Skin of body (tissue), 2 donors: ENCODE results near the gene CERS1. TPM values are rescaled to one million over a fixed set of nuclear protein-coding genes. Genes with fewer than 3 reads are reported as not detected.

ENCODE experiments used
- DNase-seq: peaks from one replicate; lab custom pipeline; 2025; lab: John Stamatoyannopoulos, UW
- total RNA-seq: library from RNA; depleted of rRNA; stranded (reverse); fragments of >200 nt; gene quantifications from one replicate; pipeline ENCODE4 v1.2.3, GENCODE V29; 2014

The CERS1 gene
- total RNA-seq, 1 donor from 2014 or later: 2.5 TPM

DNA sequence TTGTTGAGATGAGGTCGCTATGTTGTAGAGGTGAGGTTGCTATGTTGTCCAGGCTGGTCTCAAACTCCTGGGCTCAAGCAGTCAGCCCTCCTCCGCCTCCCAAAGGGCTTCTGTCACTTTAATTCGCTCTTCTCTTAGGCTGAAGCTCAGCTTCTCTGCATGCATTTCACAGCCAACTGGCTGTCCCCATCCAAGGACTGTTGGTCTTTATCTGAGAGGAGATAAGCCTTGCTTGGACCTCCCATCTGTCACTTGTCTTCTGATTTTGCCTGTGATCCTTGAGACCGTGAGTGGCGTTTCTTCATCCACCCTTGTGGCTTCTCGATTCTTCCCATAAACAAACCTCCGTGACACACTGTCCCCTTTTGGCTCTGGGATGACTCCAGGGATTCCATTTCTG lies 24.4 kb downstream of the CERS1 start:
- DNase-seq: no peak

DNA sequence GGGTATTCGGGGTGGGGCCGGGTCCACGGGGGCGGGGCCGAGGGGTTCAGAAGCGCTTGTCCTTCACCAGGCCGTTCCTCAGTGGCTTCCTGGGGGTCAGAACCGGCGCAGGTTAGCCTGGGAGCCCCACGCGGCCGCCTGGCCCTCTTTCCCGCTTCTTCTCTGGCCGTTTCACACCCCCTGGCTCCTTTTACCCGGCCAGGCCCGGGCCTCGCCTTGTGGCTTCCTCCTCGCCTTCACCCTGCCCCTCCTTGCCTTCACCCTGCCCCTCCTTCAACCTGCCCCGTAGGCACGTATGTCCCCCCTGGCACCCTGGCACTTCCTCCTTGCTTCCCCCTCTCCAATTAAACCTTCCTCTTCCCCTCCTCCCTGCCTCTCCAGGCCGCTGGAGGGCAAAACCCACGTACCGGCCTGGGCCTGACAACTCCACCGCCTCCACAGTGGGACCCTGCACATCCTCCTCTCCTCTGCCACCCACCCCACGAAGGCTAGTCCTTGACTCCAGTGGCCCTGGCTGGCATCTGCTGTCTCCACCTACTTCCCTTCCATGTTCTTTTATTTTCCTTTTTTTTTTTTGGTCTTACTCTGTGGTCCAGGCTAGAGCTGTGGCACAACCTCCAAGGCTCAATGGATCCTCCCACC lies 25.3 kb downstream of the CERS1 start:
- DNase-seq: no peak

DNA sequence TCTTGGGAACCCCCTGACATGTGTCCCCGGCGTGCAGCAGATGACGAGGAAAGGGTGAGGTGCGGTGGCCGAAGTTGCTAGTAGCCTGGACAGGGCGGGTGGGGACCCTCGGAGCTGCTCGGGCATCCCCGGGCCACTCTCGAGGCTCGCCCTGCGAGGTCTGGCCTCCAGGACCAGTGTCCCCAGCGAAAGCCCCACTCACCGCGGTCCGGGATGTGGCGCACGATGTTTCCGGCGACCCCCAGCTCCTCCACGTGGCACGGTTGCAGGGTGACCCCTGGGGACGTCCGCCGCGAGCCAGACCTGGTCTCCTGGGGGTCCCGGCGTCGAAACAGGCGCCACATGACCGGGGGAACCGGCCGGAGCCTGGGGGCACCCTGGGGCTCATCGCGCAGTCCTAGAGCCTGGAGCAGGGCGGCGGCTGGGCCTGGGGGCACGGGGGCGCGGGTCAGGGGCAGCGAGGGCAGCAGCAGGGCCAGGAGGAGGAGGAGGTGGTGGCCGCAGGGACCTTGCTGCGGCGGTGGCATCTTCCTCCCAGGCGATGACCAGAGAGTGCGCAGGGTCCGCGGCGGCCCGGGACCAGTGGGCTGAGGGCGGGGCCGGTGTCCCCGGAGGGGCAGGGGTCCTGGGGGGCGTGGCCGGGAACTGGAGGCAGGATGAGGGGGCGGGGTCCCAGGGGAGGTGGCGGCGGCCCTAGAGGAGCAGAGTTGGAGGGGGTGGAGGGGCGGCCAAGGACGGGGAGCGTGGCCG lies 26.0 kb downstream of the CERS1 start:
- no peak for DNase-seq

DNA sequence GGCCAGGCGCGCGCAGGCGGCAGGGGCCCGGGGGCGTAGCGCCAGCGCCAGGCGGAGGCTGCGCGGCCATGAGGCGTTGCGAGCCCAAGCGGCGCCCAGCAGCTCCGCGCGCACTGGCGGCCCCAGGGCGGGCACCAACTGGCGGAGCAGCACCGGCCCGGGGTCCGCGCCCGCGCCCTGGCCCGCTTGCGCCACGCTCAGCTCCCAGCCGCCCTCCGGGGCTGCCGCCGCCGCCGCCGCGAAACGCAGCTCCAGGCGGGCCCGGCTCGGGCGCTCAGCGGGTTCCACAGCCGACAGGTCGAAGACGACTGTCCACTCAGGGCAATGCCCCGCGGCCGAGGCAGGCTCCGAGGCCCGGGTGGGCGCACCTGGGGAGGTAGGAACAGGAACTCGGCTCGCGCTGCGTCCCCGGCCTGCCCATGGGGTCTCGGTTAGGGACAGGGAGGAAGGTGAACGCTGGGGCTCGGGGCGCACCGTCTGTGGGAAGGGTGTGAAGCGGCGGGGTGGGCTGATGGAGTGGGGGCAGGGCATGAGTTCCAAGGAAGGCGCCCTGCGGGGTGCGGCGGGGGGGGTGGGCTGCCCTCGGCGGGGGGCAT lies 26.8 kb downstream of the CERS1 start:
- no peak for DNase-seq

DNA sequence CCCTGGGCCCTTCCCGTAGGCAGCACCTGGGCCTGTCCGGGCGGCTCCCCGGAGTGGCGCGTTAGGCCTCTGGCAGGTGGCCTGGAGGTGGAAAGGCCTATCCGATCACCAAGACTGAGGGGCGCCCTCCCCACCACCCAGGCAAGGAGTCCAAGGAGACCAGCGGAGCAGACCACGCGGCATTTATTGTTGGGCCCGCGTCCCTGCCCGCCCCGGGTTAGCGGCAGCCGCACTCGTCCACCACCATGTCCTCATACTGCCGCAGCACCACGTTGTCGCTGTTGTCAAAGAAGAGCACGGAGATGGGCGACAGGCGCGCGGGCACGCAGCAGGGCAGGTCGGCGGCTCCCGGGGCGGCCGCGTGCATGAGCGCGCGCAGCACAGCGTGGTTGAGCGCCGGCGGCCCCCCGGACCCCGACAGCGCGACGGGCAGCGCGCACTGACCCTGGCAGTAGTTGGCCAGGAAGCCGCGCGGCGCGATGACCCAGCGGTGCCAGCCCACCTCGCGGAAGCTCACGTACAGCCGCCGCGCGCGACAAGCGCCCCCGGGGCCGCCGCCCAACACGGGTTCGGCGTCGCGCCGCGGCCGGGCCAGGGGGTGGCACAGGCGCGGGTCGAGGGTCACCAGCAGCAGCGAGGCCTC lies 27.5 kb downstream of the CERS1 start:
- no peak for DNase-seq

DNA sequence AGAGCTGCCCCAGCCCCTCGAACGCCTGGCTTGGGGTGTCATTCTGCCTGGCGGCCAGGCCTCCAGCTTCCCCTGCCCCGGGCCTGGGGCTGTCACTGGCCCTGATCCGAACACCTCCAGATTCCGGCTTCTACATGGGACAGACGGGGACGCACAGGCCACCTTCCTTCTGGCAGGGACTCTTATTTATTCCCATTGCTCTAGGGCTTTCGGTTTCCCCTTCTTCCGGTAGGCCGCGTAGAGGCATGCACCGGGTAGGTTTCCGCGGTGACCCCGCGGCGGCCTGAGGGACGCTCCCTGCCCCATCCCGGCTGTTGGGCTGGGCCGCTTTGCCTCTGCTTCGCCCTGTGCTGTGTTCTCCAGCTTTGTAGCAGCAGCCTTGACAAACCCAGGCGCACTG lies 28.2 kb downstream of the CERS1 start:
- no peak for DNase-seq

DNA sequence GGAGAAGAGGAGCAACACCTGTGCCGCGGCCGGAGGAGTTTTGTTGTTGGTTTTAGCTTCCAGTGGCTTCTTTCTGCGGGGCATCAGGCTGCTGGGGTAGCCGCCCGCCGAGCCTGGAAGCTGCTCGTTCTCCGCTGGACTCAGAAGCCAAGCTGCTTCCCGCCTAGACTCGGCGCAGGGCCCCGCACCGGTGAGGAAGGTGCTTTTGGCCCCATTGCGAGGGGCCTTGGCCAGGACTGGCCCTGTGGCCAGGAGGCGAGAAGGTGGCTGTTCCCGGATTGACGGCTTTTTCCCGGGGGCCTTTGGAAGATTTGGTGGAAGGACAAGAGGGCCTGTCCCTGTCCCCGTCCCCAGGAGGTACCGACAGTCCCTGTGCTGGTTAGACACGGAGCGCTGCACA lies 28.8 kb downstream of the CERS1 start:
- no peak for DNase-seq

DNA sequence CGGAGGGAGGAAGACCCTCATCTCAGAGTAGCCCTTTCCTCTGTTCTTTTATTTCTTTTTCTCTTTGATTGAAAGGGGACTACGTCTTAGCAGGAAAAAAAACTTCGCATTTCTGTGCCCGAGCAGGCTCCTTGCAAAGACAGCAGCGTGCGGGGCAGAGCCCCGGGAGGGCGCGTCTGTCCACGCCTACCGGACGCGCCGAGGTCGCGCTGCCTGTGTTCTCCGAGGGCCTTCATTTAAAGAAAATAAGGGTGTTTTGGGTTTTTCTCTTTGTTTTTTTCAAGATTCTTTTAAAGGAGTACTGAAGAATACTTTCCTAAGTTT lies 29.2 kb downstream of the CERS1 start:
- DNase-seq: no peak

DNA sequence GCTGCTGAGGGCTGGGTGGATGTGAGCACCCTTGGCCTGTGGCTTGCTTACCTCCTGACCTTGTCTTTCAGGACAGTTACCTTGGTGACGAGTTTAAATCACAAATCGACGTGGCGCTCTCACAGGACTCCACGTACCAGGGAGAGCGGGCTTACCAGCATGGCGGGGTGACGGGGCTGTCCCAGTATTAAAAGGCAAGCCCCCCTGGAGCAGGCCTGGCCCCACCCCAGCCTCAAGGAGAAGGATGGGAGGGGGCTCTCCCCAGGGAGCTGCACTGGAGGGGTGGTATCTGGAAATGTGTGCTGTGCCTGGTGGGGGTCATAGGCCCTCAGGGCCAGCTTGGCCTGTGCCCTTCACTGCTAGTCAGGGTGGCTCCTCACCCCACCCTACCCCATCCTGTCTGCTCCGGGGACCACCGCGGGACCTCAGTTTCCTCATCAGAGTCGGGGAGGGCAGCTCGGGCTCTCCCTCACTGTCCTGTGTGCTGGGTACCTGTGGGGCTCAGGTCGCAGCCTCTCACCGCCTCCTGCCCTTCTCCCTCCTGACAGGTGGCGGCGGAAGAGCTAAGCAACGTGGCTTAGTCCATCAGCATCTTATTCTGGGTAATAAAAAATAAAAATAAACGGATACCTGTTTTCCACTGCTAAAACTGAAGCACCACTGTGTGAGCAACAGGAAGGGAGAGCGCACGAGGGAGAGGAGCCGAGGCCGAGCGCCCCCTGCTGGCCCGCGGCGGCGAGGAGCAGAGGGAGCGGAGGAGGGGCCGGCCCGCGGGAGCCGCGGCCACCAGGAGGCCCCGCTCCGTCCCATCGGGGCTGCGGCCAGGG lies 29.8 kb downstream of the CERS1 start:
- no peak for DNase-seq

DNA sequence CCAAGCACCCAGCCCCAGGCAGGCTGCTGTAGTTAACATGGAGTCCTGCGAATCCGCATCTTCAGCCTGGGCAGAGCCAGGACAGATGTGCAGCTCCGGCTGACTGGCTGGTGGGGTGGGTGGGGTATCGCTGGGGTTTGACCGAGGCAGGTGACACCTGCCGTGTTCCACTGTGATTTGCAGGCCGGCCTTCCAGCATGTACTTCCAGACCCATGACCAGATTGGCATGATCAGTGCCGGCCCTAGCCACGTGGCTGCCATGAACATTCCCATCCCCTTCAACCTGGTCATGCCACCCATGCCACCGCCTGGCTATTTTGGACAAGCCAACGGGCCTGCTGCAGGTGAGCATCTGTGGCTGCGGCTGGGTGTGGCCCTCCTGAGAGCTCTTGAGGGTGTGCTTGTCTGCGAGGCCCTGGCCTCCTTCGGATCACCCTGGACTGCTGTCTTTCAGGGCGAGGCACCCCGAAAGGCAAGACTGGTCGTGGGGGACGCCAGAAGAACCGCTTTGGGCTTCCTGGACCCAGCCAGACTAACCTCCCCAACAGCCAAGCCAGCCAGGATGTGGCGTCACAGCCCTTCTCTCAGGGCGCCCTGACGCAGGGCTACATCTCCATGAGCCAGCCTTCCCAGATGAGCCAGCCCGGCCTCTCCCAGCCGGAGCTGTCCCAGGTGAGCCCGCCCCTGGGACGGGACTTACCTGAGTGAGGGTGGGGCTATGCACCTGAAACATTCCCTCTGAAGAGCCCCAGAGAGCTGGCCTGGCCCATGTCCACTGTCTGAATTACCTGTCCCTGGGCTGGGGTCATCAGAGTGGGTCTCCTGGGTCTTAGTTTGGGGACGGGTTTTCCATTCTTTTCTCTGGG lies 30.6 kb downstream of the CERS1 start:
- no peak for DNase-seq

DNA sequence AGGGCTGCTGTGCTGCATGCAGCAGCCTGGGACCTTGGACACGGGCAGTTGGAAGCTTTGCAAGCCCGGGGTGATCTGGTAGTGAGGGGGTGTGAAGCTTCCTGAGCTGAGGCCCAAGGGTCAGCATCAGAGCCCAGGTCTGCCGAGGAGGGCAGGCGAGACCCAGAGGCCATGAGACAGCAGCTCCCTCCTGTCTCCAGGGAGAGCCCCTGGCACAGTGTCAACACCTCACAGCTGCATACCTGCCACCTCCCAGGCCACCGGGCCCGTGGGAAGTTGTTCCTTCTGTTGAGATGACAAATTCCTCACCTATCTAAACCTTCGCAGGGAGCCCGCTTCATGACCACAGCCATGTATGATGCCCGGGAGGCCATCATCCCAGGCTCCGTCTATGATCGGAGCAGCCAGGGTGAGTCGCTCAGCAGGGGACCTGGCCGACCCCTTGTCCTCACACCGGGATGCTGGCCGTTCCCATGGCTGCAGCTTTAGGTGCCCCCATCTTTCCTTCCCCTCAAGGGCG lies 32.1 kb downstream of the CERS1 start:
- no peak for DNase-seq

DNA sequence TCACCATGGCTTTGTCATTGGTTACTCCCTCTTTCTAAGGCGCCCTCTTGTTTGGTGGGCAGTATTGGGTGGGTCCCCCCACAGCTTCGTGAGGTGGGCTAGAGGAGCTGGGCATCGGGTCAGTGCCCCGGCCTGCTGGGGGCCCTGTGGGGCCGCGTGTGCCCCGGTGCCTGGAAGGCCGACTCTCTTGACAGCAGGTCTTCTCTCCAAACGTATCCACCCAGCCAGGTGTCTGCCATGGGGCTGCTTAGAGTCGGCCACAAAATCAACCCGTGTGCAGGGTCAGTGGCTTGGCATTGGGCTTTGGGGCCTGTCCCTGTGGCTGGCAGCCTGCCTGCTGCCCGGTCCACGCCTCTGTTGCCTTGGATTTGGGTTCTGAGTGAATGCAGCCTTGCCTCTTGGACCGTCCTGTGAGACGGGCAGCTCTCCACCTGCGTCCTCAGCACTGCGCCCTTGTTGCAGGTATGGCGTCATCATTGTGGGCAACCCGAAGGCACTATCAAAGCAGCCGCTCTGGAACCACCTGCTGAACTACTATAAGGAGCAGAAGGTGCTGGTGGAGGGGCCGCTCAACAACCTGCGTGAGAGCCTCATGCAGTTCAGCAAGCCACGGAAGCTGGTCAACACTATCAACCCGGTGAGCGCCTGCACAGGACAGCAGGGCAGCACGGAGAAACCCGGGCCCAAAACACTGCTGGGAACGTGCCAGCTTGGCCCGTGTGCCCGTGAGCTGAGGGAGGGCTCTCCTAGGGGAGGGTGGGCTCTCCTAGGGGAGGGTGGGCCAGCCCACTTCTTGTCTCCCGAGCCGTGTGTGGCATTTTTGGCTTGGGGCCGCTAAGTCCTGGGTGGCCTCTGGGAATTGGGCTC lies 32.7 kb downstream of the CERS1 start:
- no peak for DNase-seq

DNA sequence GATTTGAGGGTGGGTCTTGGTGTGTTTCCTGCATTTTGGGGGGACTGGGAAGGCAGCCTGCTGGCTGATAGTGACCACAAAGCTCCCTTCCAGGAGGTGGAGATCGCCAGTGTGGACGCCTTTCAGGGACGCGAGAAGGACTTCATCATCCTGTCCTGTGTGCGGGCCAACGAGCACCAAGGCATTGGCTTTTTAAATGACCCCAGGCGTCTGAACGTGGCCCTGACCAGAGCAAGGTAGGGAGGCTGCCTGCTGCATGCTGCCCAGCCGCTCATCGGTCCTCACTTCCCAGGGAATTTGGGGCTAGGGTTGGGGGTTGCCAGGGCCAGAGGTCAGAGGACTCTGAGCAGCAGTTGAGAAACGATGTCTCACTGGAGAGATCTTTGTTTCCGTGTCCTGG lies 34.0 kb downstream of the CERS1 start:
- DNase-seq: no peak

DNA sequence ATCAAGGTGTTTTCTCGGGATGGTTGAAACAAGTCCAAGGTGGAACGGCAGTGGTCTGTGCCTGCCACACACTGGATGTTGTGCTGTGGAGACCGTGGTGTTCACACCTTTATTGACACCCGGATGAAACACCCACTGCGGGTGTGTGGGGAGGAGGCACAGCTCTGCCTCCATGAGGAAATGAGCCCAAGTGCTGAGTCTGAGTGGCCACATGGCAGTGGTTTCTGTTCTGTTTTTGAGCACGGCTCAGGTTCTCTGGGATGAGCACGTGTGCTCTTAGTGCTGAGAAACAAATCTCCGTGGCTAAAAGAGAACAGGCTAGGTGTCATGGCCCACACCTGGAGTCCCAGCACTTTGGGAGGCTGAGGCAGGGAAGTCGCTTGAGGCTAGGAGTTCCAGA lies 34.7 kb downstream of the CERS1 start:
- no peak for DNase-seq

DNA sequence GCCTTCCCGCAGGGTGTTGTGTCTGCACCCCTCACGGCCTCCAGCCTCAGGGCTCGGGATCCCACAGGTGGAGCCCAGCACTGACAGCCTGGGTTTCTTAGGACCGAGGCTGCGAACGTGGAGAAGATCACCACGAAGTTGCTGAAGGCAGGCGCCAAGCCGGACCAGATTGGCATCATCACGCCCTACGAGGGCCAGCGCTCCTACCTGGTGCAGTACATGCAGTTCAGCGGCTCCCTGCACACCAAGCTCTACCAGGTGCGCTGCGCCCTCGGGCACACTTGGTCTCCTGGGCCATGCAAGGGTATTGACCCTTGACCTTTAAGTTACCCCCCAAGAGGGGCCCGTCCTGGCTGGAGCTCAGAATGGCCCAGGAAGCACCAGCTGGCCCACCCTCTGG lies 35.2 kb downstream of the CERS1 start:
- no peak for DNase-seq

DNA sequence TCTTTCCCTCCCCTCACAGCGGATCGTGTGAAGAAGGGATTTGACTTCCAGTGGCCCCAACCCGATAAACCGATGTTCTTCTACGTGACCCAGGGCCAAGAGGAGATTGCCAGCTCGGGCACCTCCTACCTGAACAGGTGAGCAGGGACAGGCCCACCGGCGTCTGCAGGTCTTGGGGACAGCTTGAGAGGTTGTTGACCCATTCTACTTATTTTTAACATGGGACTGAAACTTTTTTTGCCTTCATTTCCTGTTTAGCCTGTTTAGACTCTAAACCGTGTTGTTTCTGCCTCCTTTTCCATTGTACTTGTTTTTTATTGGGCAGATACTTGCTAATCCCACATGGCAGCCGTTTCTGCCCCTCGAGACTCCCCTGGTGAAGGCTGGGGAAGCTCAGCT lies 35.7 kb downstream of the CERS1 start:
- no peak for DNase-seq

DNA sequence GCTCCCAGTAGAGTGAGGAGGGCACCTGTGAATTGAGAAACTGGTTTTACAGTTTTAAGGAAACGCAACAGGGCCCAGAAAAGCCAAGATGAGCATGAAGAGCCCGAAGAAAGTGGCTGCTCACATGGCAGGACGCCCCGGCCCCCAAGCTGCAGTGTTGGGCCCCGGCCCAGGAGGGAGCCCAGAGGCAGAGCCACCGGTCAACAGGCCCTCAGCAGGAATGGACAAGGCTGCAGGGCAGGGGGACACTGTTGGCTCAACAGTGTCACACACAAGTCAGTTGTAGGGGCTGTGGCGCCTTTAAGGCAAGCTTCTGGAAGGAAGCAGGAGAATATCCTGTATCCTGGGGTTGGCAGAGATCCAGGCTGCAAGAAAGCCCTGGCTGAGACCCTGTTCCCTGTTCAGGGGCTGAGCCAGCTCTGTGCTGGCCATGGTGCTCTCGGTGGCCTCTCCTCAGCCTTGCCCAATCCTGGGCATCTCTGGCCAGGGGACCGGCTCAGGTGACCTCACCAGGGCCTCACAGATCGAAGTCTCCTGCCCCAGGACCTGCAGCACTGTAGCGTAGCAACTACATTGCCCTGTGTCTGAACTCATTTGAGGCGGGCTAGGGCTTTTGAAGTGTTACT lies 36.2 kb downstream of the CERS1 start:
- DNase-seq: no peak

DNA sequence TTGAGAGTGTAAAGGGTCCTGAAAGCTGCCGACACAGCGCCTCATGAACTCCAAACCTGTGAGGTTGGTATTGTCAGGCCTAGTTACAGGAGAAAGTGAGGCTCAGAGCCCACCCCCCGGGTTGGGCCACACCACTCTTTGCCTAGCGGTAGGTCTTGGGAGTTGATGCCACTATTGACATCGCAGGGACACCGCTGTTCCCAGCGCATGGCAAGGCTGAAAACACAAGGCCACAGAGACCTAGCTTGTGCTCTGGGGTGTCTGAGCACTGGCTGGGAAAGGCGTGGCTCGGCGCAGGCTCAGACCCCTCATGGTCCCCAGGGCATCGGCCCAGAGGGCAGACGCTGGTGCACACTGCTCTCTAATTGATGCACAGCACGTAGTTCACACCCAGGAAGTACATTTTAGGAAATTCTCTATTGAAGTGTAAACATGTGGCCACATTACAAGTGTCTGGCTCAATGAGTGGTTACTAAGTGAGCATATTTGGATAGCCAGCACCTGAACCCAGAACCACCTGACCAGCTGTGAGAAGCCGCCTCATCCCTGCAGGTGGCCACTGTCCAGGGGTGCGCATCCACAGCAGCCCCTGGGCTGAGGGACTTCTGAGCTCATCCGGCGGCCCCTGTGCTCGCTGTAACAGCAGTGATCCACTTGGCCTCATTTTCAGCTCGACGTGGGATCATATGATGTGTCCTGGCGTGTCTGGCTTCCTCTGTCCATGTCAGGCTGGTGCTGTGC lies 36.9 kb downstream of the CERS1 start:
- DNase-seq: no peak
